HG02678 (cell line): Measurements from ENCODE around the gene KCTD4.

Source experiments
- ATAC-seq: cut with Tn5 transposase; IDR thresholded peaks from one replicate; pipeline ENCODE4 v1.9.1; 2021; ENCODE audit warnings: mild to moderate bottlenecking, moderate library complexity; ENCODE audit not compliant: unreplicated experiment

Gene KCTD4

DNA sequence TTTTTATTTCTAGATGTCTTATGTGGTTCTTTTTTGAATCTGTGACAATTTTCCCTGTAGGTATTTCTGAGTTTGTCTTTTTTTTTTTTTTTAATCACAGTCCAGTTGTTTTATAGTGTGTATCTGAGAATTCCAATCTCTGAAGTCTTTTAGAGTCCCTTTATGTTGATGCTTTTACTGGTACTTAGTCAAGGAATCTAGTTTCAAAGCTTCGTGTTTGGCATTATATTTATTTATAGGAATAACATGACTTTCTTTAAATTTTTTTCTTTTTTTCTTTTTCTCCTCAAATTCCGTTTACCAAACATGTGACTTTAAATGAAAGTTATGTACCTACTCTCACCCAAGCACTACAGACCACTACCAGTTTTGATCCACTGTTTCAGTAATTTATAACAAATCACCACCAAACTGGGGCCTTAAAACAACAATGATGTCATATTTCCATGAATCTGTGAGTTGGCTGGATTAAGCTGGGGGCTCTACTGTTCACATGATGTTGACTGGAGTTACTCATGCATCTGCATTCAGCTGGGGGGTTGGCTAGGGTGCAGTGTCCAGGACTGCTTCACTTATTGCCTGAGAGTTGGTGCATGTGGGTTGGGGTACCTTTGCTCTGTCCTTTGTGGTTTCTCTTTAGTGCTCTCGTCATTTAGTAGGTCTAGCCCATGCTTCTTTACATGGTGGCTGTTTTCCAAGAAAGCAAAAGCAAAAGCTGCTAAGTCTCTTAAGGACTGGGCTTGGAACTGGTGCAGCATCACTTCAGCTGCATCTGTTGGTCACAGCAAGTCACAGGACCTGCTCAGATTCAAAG lies 22.3 kb downstream of the KCTD4 start:
- no peak for ATAC-seq

DNA sequence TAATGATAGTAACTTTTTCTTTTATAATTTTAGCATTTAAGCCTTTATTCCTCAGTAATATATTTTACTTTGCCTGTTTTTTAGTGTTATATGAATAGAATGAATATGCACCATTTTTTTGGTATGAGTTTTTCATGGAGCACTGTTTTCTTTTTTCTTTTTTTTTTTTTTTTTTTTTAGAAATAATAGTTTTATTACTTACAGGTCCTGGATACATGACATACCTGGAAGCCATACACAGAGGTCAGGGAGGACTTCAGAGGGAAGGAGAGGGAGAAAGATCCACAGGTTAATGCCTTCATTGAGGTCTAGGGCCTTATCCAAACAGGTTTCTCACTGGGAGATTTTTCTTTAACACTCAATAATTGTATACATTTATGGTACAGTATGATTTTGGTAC lies 26.4 kb downstream of the KCTD4 start:
- no peak for ATAC-seq

DNA sequence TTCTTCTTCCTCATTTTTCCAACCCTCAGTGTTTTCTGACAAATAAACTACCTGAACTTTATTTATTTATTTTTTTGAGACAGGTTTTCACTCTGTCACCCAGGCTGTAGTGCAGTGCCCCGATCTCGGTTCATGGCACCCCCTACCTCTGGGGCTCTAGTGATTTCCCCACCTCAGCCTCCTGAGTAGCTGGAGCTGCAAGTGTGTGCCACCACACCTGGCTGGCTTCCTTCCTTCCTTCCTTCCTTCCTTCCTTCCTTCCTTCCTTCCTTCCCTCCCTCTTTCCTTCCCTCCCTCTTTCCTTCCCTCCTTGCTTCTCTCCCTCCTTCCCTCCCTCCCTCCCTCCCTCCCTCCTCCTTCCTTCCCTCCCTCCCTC lies 32.3 kb downstream of the KCTD4 start:
- ATAC-seq = no peak

DNA sequence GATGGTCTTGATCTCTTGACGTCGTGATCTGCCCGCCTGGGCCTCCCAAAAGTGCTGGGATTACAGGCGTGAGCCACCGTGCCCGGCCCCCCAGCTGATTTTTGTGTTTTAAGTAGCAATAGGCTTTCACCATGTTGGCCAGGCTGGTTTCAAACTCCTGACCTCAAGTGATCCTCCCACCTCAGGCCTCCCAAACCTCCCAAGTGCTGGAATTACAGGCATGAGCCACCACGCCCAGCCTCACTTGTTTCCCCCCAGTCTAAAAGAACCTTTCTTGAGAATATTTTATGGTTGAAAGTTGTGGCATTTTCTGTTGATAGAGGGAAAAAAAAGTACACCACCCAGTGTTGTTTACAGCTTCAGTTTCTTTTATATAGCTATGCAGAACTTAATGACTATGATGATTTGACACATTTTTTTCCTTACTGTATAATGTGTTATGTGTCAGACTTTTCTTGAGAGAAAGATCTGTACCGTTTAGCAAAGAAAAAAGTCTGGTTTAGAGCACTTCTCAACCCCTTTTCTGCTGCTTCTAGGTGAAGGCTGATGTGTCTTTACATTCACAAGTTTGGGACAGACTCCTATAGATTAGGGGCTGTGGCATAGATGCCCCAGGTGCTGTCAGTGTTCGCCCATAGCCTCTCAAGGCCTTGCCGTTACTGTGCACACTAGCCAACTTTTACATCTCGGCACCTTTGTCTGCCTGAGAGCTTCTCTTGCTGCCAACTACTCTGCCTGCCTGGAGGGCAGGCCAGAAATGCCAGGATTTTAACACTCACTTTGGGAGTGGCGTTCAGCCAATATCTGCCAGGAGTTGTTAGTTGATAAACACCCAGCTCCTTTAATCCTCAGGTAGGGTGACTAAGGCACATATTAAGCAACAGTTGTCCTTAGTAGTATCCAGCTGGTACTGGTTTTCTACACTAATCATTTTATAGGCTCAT lies 33.0 kb downstream of the KCTD4 start:
- ATAC-seq = no peak

DNA sequence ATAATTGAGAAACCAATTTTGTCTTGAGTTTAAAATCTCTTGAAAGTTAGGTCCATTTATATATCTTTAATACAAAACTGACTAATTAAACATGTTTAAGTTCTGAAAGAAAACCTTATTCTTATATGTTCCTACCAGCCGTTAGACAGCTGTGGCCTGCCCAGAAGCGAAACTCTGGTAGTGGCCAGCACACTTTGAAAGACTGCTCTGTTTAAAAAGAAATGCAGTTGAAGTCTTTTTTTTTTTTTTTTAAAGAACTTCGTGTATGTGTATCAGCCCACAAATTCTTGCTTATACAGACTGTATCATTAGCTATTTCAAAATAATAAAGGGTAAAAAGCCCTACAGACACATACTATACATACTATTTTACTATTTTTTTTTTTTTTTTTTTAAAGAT lies 34.0 kb downstream of the KCTD4 start:
- no peak for ATAC-seq

DNA sequence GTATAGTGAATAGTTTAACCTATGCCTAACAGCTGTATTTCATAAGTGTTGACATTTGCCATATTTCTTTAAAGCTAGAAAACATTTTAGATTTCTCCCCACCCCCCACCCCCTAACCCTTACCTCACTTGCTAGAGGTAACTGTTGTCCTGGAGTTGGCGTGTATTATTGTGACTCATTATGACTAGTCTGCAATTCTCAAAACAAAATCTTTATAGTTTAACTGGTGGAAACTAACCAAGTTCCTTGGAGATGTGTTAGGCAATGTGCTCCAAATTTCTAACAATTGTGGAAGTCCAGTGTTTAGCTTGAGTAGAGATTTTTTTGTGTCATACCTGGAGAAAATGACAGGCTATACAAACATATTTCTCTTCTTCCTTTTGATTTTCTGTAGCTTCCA lies 38.0 kb downstream of the KCTD4 start:
- ATAC-seq = no peak

DNA sequence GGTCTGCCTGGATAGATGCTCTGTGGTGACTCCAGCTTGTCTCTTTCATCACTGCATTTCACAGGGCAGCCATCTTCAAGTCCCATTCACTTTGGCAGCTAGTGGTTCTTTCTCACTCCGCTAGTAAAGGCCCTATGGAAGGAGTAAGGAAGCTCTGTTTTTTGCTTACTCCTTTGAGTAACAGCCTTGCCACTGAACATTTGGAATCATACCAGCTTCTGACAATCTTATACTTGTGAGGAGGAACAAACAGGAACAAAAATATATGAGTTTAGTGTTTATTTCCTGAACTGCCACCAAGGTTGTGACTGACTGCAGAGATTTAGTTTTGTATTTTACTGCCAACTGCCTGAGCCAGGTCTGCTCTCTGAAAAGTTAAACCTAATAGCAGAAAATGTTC lies 38.7 kb downstream of the KCTD4 start:
- no peak for ATAC-seq

DNA sequence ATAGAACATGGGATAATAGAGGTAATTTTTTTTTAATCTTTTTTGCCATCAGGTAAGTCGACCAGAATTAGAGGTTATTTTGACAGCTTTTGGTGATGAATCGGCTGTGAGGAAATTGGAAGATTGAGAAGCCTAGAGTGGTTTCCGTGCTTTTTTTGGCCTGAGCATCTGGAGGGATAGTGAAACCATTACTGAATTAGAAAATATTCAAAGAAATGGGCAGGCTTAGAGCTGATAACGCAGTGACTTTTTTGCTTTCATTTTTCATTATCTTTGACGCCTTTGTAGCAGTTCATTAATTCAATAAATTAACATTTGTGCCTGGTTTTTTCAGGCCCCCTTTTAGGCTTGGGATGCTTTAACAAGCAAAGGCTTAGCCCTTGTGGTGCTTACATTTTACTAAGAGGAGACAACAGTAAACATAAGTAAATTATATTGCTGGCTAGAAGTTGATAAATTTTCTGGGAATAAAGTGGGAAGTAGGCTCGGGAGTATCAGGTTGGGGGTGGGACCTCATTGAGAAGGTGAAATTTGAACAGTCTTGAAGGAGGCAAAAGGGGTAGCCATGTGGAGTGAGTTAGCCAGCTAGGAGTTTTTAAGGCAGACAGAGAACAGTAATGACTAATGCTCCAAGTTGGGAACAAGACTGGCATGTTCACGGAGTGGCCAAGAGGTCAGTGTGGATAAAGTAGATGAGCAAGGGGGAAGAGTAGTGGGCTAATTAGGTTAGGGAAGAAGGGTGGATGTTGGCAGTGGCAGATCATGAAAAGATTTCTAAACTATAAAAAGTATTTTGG lies 44.1 kb downstream of the KCTD4 start:
- ATAC-seq = no peak

DNA sequence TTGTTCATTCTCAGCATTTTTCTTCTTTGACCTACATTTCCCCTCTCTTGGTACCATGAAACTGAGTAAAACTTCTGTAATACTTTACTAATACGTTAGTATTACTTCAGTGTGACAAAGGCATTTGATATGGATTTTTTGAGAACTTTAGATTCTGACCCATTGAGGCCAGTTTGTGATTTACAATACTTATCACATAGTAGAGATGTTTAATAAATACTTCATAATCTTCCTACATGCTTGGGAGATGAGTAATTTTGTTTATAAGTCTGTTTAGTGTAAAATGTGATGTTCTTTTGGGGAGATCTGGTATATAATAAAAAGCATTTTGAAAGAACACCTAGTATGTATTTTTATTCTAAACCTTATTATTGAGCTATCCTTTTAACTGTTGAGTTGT lies 50.9 kb downstream of the KCTD4 start:
- no peak for ATAC-seq

DNA sequence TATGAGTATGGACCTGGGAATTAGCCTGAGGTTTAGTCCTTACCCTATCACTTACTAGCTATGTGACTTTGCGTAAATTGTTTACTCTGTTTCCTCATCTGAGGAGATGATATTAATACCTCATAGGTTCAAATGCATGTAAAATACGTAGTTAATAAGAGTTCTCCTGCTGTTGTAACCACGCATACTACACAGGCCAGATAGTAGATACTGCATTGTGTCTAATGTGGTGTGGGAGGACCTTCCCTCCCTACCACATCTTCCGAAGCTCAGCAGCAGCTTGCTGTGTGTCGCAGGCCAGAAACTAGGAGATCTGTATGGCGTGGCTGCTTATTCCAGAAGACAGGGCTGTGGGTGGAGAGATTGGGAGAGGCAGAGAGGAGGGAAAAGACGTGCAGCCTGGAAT lies 57.5 kb downstream of the KCTD4 start:
- no peak for ATAC-seq
